H1 (cell line): ENCODE results near the gene C2CD4D.

ENCODE experiments used
- ASH2L ChIP-seq: fragments of 200-600, 300-600 bp; sonication (generic); IDR thresholded peaks from one replicate; pipeline ENCODE4 v1.7.1; 2017; ENCODE audit warnings: low read length
- CHD2 ChIP-seq: IDR thresholded peaks from 2 replicates; pipeline ENCODE4 v1.6.1; 2012; ENCODE audit warnings: low read length, improper control_type of control experiment
- HDAC6 ChIP-seq: IDR thresholded peaks from one replicate; pipeline ENCODE4 v1.7.1; 2012; ENCODE audit warnings: low read depth, mild to moderate bottlenecking, inconsistent platforms, low read length, moderate library complexity
- NRF1 ChIP-seq: IDR thresholded peaks from 2 replicates; pipeline ENCODE4 v1.6.1; 2011; ENCODE audit warnings: mild to moderate bottlenecking, low read depth, low read length, improper control_type of control experiment
- POLR2A ChIP-seq, 2 experiments: IDR thresholded peaks; 1 replicate in 1 of 2; 2 replicates in 1 of 2; pipeline ENCODE4 v1.6.1; 2011; ENCODE audit warnings: low read depth in 2 of 2, low read length in 2 of 2, mild to moderate bottlenecking in 2 of 2; ENCODE audit errors: control extremely low read depth in 1 of 2
- POLR2AphosphoS5 ChIP-seq: IDR thresholded peaks from 2 replicates; pipeline ENCODE4 v1.6.1; 2011; ENCODE audit warnings: low read depth, low read length
- SIX5 ChIP-seq: IDR thresholded peaks from 2 replicates; pipeline ENCODE4 v1.6.1; 2011; ENCODE audit warnings: mild to moderate bottlenecking, low read depth, low read length
- SP2 ChIP-seq: IDR thresholded peaks from 2 replicates; pipeline ENCODE4 v1.6.1; 2012; ENCODE audit warnings: mild to moderate bottlenecking, low read length, inconsistent platforms
- TBP ChIP-seq: IDR thresholded peaks from 2 replicates; pipeline ENCODE4 v1.6.1; 2011; ENCODE audit warnings: low read depth, low read length, improper control_type of control experiment
- TCF12 ChIP-seq: IDR thresholded peaks from 2 replicates; pipeline ENCODE4 v1.6.1; 2011; ENCODE audit warnings: low read depth, mild to moderate bottlenecking, low read length
- TF ChIP-seq, protein P1 (sequence below), 3 experiments: IDR thresholded peaks; 1 replicate in 2 of 3; 2 replicates in 1 of 3; pipeline versions ENCODE4 v1.5.1 to v1.6.1; 2011; ENCODE audit warnings: low read length in 3 of 3, mild to moderate bottlenecking in 3 of 3, inconsistent platforms in 2 of 3, low read depth in 1 of 3, moderate library complexity in 1 of 3; ENCODE audit not compliant: insufficient read depth in 1 of 3; ENCODE audit errors: control extremely low read depth in 1 of 3
- TF ChIP-seq, protein P2 (sequence below): IDR thresholded peaks from 2 replicates; pipeline ENCODE4 v1.6.1; 2012; ENCODE audit warnings: inconsistent platforms

DNA sequence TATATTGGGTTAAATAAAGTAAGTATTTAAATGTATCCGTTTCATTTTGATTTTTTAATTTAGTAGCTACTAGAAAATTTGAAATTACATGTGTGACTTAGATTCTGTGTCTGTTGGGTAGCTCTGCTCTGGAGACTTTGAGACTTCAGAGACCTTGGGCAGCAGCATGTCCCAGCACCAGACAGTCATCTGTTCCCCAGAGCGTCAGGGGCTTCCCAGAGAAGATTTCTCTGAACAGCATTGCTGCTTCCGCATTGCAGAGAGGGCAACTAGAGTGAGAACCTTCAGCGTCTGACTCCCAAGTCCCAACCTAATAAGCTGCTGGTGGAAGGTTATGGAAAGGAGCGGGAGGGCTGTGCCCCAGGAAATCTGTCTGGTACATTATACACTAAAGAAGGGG, 41.0 kb downstream of the C2CD4D start:
- TF ChIP-seq, protein P1, sequence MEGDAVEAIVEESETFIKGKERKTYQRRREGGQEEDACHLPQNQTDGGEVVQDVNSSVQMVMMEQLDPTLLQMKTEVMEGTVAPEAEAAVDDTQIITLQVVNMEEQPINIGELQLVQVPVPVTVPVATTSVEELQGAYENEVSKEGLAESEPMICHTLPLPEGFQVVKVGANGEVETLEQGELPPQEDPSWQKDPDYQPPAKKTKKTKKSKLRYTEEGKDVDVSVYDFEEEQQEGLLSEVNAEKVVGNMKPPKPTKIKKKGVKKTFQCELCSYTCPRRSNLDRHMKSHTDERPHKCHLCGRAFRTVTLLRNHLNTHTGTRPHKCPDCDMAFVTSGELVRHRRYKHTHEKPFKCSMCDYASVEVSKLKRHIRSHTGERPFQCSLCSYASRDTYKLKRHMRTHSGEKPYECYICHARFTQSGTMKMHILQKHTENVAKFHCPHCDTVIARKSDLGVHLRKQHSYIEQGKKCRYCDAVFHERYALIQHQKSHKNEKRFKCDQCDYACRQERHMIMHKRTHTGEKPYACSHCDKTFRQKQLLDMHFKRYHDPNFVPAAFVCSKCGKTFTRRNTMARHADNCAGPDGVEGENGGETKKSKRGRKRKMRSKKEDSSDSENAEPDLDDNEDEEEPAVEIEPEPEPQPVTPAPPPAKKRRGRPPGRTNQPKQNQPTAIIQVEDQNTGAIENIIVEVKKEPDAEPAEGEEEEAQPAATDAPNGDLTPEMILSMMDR (IDR thresholded peaks at IDR 0.05; ENCODE audit: control extremely low read depth in 1 of 3, insufficient read depth in 1 of 3, low read depth in 1 of 3, low read length in 3 of 3) = no peak
- no peak for TF ChIP-seq CHD2
- no peak for TF ChIP-seq TCF12
- no peak for TF ChIP-seq POLR2AphosphoS5
- no peak for TF ChIP-seq POLR2A (IDR thresholded peaks at IDR 0.05; ENCODE audit: control extremely low read depth in 1 of 2, low read depth in 2 of 2, low read length in 2 of 2)
- TF ChIP-seq SP2 = no peak
- no peak for TF ChIP-seq HDAC6
- TF ChIP-seq ASH2L = no peak
- TF ChIP-seq NRF1 = no peak
- TF ChIP-seq, protein P2, sequence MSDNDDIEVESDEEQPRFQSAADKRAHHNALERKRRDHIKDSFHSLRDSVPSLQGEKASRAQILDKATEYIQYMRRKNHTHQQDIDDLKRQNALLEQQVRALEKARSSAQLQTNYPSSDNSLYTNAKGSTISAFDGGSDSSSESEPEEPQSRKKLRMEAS = no peak
- TF ChIP-seq TBP = no peak
- no peak for TF ChIP-seq SIX5
